Caco-2 (cell line): ENCODE data around the gene RSU1. TPM values are rescaled to one million over a fixed set of nuclear protein-coding genes. Genes with fewer than 3 reads are reported as not detected.

Experiments
- BruUV-seq: library from RNA; stranded (reverse); fragments of 400-500 nt; replicated peaks from 2 replicates; lab custom pipeline; 2021; lab: Mats Ljungman, UMichigan
- CTCF ChIA-PET: fragments of 300-600 bp; sonication (Branson Sonifier 250); formaldehyde crosslinking; loops from one replicate; lab custom pipeline; 2022; ENCODE audit warnings: antibody characterized with exemption; lab: Charles Lee
- POLR2A ChIA-PET: fragments of 300-600 bp; sonication (Branson Sonifier 250); formaldehyde crosslinking; loops from one replicate; lab custom pipeline; 2022; ENCODE audit warnings: antibody characterized with exemption; lab: Charles Lee
- DNase-seq, 2 experiments: peaks; one replicate each; pipeline versions ENCODE4 v3.0.0 to v3.0.0-alpha.2; 2020 to 2022
- H3K27me3 ChIP-seq: replicated peaks from 2 replicates; pipeline ENCODE4 v1.6.0; 2011; ENCODE audit warnings: low read length; ENCODE audit not compliant: control insufficient read depth, insufficient read depth
- H3K36me3 ChIP-seq: 2 replicates; pipeline ENCODE4 v1.5.1; 2011; ENCODE audit warnings: low read length; ENCODE audit not compliant: control insufficient read depth, insufficient read depth
- H3K4me1 ChIP-seq: fragments of 250-450 bp; sonication (Bioruptor Pico); 2 replicates; pipeline ENCODE4 v1.5.1; 2020; ENCODE audit warnings: mild to moderate bottlenecking
- H3K4me3 ChIP-seq: 2 replicates; pipeline ENCODE4 v1.5.1; 2011; ENCODE audit warnings: low read depth, mild to moderate bottlenecking, control low read depth, low read length
- H3K9me3 ChIP-seq: fragments of 250-450 bp; sonication (Bioruptor Pico); 2 replicates; pipeline ENCODE4 v1.5.1; 2020; ENCODE audit warnings: mild to moderate bottlenecking, moderate library complexity
- H3K27ac Mint-ChIP-seq: one replicate; pipeline ENCODE4 v1.8.0; 2022; ENCODE audit warnings: mixed read lengths; ENCODE audit not compliant: unreplicated experiment
- H3K27me3 Mint-ChIP-seq: one replicate; pipeline ENCODE4 v1.8.0; 2022; ENCODE audit warnings: mixed read lengths; ENCODE audit not compliant: insufficient read depth, unreplicated experiment
- H3K36me3 Mint-ChIP-seq: one replicate; pipeline ENCODE4 v1.8.0; 2022; ENCODE audit warnings: mild to moderate bottlenecking, mixed read lengths; ENCODE audit not compliant: insufficient read depth, unreplicated experiment
- H3K4me1 Mint-ChIP-seq: one replicate; pipeline ENCODE4 v1.8.0; 2022; ENCODE audit warnings: low read depth, mixed read lengths; ENCODE audit not compliant: unreplicated experiment
- H3K4me3 Mint-ChIP-seq: one replicate; pipeline ENCODE4 v1.8.0; 2022; ENCODE audit warnings: mild to moderate bottlenecking, moderate library complexity, mixed read lengths; ENCODE audit not compliant: unreplicated experiment
- H3K9me3 Mint-ChIP-seq: one replicate; pipeline ENCODE4 v1.8.0; 2022; ENCODE audit warnings: mixed read lengths; ENCODE audit not compliant: unreplicated experiment
- CTCF ChIP-seq, 2 experiments: fragments of 200-600 bp in 1 of 2; IDR thresholded peaks; 1 replicate in 1 of 2; 2 replicates in 1 of 2; pipeline versions ENCODE4 v1.5.1 to v1.8.0; 2011 to 2022; ENCODE audit warnings: antibody characterized with exemption in 1 of 2, control low read depth in 1 of 2, inconsistent platforms in 1 of 2, low read depth in 1 of 2, low read length in 1 of 2, mild to moderate bottlenecking in 1 of 2, moderate library complexity in 1 of 2; ENCODE audit not compliant: insufficient read depth in 1 of 2, severe bottlenecking in 1 of 2, unreplicated experiment in 1 of 2
- intact Hi-C: fragments of 100-400 bp; cut with micrococcal nuclease; formaldehyde crosslinking; loops from one replicate; pipeline ENCODE4 v1.10.0; 2022; ENCODE audit not compliant: unreplicated experiment
- total RNA-seq: library from RNA; stranded (reverse); gene quantifications from 2 replicates; pipeline ENCODE4 v1.2.3, GENCODE V29; 2022

RSU1 gene
- total RNA-seq, 1 experiment from 2014 or later: 62.0 TPM

- Mint-ChIP-seq H3K27ac (no peak overlapping the region), H3K36me3 (peaks cover 1% of the 10 kb centered on the region), H3K4me3 (no peak overlapping the region), H3K27me3 (no peaks in the 10 kb centered on the region), H3K9me3 (peaks cover 8% of the 10 kb centered on the region), H3K4me1 (no peaks in the 10 kb centered on the region)
- Histone ChIP-seq H3K4me3 (no peak overlapping the region), H3K9me3 (peaks cover 13% of the 10 kb centered on the region; the same call in 1 of the 2 replicates), H3K27me3 (no peaks in the 10 kb centered on the region), H3K4me1 (no peaks in the 10 kb centered on the region), H3K36me3 (no peaks in the 10 kb centered on the region)
- no peak for TF ChIP-seq CTCF (IDR thresholded peaks at IDR 0.05; ENCODE audit: insufficient read depth in 1 of 2, low read depth in 1 of 2, low read length in 1 of 2, severe bottlenecking in 1 of 2, unreplicated experiment in 1 of 2)
- BruUV-seq: no TSS peak
- intact Hi-C loops: no loop called here
- no peak for DNase-seq
- ChIA-PET POLR2A (no interaction called here), CTCF (interaction anchor here (0.6 kb wide), 1 partner anchor 894 kb away, joined by 3 read pairs; no protein-coding TSS in a partner anchor)
Observed at GRCh38 chr10:16742165-16742960, 74.9 kb downstream of the RSU1 start.

DNA sequence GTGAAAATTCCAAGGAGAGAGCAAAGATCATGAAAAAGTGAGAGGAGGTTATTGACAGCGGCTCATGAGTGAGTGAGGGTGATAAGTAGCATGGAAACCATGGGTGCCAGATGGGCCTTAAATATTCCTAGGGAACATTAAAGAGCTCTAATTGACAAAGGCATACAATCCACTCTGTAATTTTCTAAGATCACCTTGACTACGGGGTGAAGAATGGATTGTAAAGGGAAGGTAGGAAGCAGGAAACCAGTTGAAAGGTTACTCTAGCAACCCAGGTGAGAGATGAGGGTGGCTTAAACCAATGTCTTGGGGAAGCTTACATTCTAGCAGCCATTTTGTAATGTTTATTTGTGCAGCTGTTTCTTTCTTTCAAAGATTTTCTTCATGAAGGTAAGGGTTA lies 75.7 kb downstream of the RSU1 start:
- Histone ChIP-seq H3K9me3 (peaks cover 16% of the 10 kb centered on the region; the same call in 1 of the 2 replicates), H3K36me3 (no peaks in the 10 kb centered on the region), H3K4me1 (no peaks in the 10 kb centered on the region), H3K27me3 (no peaks in the 10 kb centered on the region), H3K4me3 (no peak overlapping the region)
- Mint-ChIP-seq H3K9me3 (peaks cover 16% of the 10 kb centered on the region), H3K36me3 (peaks cover 9% of the 10 kb centered on the region), H3K27me3 (no peaks in the 10 kb centered on the region), H3K4me3 (no peak overlapping the region), H3K27ac (no peak overlapping the region), H3K4me1 (no peaks in the 10 kb centered on the region)
- intact Hi-C loops: no loop called here
- no peak for TF ChIP-seq CTCF (IDR thresholded peaks at IDR 0.05; ENCODE audit: insufficient read depth in 1 of 2, low read depth in 1 of 2, low read length in 1 of 2, severe bottlenecking in 1 of 2, unreplicated experiment in 1 of 2)
- CTCF ChIA-PET: no interaction called here
- DNase-seq: no peak
- POLR2A ChIA-PET: no interaction called here
- BruUV-seq: no TSS peak

GRCh38 chr10:16737420-16737819 lies 79.8 kb downstream of the RSU1 start:
- no peak for DNase-seq
- POLR2A ChIA-PET: no interaction called here
- CTCF ChIA-PET: no interaction called here
- Mint-ChIP-seq H3K9me3 (peaks cover 28% of the 10 kb centered on the region), H3K36me3 (peaks cover 21% of the 10 kb centered on the region), H3K4me1 (no peaks in the 10 kb centered on the region), H3K27me3 (no peaks in the 10 kb centered on the region), H3K4me3 (no peak overlapping the region), H3K27ac (no peak overlapping the region)
- intact Hi-C loops: no loop called here
- no peak for TF ChIP-seq CTCF (IDR thresholded peaks at IDR 0.05; ENCODE audit: insufficient read depth in 1 of 2, low read depth in 1 of 2, low read length in 1 of 2, severe bottlenecking in 1 of 2, unreplicated experiment in 1 of 2)
- Histone ChIP-seq H3K4me1 (no peaks in the 10 kb centered on the region), H3K36me3 (no peaks in the 10 kb centered on the region), H3K27me3 (no peaks in the 10 kb centered on the region), H3K9me3 (peaks cover 21% of the 10 kb centered on the region; the same call in 1 of the 2 replicates), H3K4me3 (no peak overlapping the region)
- BruUV-seq: no TSS peak
